ENCODE data around the gene PAN3. TPM values are rescaled to one million over a fixed set of nuclear protein-coding genes. Genes with fewer than 3 reads are reported as not detected.
A peak's percentile ranks its signal among the peaks of the same experiment; 100 is the strongest.

The PAN3 gene, protein sequence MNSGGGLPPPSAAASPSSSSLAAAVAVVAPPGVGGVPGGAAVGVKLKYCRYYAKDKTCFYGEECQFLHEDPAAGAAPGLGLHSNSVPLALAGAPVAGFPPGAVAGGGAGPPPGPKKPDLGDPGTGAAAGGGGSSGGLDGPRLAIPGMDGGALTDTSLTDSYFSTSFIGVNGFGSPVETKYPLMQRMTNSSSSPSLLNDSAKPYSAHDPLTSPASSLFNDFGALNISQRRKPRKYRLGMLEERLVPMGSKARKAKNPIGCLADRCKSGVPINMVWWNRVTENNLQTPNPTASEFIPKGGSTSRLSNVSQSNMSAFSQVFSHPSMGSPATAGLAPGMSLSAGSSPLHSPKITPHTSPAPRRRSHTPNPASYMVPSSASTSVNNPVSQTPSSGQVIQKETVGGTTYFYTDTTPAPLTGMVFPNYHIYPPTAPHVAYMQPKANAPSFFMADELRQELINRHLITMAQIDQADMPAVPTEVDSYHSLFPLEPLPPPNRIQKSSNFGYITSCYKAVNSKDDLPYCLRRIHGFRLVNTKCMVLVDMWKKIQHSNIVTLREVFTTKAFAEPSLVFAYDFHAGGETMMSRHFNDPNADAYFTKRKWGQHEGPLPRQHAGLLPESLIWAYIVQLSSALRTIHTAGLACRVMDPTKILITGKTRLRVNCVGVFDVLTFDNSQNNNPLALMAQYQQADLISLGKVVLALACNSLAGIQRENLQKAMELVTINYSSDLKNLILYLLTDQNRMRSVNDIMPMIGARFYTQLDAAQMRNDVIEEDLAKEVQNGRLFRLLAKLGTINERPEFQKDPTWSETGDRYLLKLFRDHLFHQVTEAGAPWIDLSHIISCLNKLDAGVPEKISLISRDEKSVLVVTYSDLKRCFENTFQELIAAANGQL
- 11.8 and 12.5 TPM in 2 replicates for total RNA-seq

DNA sequence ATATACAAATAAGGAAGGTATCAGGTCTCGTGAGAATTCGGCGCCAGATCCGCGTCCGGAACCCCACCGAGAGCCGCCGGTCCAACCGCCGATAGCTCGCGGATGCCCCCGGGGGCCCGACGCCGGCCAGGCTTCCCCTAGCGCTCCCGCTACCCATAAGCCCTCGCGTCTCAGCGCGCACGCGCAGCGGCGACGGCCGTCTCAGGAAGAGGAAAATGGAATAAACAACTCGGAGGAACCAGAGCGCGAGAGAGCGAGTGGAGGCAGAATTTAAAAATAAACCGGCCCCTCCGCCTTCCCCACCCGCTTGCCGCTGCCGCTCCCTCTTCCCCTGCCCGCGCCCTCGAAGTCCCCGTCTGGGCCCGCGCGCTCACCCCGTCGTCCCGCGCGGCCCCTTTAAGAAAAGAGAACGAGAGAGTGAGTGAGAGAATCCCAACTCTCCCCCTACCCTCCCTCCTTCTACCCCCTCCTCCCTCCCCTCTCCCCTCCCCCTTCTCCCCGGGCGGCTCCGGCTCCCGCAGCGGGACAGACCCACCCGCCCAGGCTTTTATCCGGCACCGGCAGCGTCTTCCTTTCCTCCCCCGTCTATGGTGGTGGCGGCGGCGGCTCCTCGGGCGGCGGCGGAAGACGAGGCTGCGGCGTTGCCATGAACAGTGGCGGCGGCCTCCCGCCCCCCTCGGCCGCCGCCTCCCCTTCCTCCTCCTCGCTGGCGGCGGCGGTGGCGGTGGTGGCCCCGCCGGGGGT, at the start of gene PAN3:
PAN3 (plus strand) TSS at position 534 of the 744 bp plus-strand sequence; CDS start at position 647, 113 bp downstream.
- Histone ChIP-seq H3K27me3 (ENCODE audit: control insufficient read depth, insufficient read depth, low read length) (no peaks in the 10 kb centered on the region), H3K36me3 (ENCODE audit: control insufficient read depth, insufficient read depth, low read length) (no peaks in the 10 kb centered on the region), H3K4me3 (ENCODE audit: low read depth, low read length) (peak within 1 kb of the TSS; percentile 84)
- TF ChIP-seq, protein P1, sequence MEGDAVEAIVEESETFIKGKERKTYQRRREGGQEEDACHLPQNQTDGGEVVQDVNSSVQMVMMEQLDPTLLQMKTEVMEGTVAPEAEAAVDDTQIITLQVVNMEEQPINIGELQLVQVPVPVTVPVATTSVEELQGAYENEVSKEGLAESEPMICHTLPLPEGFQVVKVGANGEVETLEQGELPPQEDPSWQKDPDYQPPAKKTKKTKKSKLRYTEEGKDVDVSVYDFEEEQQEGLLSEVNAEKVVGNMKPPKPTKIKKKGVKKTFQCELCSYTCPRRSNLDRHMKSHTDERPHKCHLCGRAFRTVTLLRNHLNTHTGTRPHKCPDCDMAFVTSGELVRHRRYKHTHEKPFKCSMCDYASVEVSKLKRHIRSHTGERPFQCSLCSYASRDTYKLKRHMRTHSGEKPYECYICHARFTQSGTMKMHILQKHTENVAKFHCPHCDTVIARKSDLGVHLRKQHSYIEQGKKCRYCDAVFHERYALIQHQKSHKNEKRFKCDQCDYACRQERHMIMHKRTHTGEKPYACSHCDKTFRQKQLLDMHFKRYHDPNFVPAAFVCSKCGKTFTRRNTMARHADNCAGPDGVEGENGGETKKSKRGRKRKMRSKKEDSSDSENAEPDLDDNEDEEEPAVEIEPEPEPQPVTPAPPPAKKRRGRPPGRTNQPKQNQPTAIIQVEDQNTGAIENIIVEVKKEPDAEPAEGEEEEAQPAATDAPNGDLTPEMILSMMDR (IDR thresholded peaks at IDR 0.05; ENCODE audit: insufficient read depth, low read length, severe bottlenecking) = no peak
- DNase-seq (ENCODE audit: low read depth) (peak; percentile 75), FAIRE-seq (no peak)

DNA sequence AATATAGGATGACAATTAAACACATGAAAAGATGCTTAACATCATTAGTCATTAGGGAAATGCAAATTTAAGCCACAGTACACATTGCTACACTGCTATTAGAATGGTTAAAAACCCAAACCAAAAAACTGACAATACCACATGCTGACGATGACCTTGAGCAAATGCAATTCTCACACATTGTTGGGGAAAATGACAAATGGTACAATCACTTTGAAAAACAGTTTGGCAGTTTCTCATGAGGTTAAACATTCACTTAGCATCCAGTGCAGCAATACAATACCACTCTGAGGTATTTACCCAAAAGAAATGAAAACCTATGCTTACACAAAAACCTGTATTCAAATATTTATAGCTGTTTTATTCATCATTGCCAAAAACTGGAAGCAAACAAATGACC, 49.3 kb upstream of the PAN3 start:
- DNase-seq (ENCODE audit: low read depth) (no peak), FAIRE-seq (no peak)
- H3K27me3 ChIP-seq (ENCODE audit: control insufficient read depth, insufficient read depth, low read length) = no peaks in the 10 kb centered on the region
- H3K36me3 ChIP-seq (ENCODE audit: control insufficient read depth, insufficient read depth, low read length) = no peaks in the 10 kb centered on the region
- H3K4me3 ChIP-seq (ENCODE audit: low read depth, low read length) = no peak overlapping the region
- TF ChIP-seq, protein P1 (IDR thresholded peaks at IDR 0.05; ENCODE audit: insufficient read depth, low read length, severe bottlenecking) = no peak

DNA sequence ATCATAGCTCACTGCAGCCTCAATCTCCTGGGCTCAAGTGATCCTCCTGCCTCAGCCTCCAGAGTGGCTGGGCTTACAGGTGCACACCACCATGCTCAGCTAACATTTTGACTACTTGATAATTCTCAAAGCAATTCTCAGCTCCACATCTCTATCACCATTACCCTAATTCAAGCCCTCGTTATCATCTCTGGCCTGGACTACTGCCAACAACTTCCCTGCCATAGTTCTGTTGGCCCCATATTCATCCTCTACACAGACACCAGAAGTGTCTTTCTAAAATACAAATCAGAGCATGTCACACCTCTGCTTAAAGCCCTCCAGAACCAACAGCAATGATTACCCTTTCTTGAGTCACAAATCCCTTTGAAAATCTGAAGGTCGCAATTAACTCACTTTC, 45.9 kb upstream of the PAN3 start:
- TF ChIP-seq, protein P1 (IDR thresholded peaks at IDR 0.05; ENCODE audit: insufficient read depth, low read length, severe bottlenecking) = no peak
- no peaks in the 10 kb centered on the region for H3K36me3 ChIP-seq (ENCODE audit: control insufficient read depth, insufficient read depth, low read length)
- H3K27me3 ChIP-seq (ENCODE audit: control insufficient read depth, insufficient read depth, low read length) = no peaks in the 10 kb centered on the region
- no peak overlapping the region for H3K4me3 ChIP-seq (ENCODE audit: low read depth, low read length)
- no peak for DNase-seq (ENCODE audit: low read depth)
- FAIRE-seq = no peak

DNA sequence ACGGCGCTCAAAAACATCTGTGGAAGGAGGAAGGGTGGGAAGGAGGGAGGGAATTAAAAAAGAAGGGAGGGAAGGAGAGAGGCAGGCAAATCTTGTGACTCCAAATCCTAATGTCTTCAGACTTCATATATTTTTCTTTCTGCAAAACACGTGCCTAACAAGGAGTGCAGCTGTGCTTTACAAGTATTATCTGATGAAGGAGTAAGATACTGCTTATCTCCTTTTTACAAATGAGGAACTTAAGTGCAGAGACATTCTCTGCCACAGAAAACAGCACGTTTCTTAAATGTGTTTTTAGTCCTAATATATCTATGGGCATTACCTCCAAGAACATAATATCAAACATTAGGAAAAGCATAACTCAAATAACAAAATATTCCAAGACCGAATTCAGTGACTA, 44.5 kb upstream of the PAN3 start:
- H3K4me3 ChIP-seq (ENCODE audit: low read depth, low read length) = no peak overlapping the region
- no peaks in the 10 kb centered on the region for H3K27me3 ChIP-seq (ENCODE audit: control insufficient read depth, insufficient read depth, low read length)
- no peaks in the 10 kb centered on the region for H3K36me3 ChIP-seq (ENCODE audit: control insufficient read depth, insufficient read depth, low read length)
- FAIRE-seq = no peak
- no peak for DNase-seq (ENCODE audit: low read depth)
- TF ChIP-seq, protein P1 (IDR thresholded peaks at IDR 0.05; ENCODE audit: insufficient read depth, low read length, severe bottlenecking) = no peak

DNA sequence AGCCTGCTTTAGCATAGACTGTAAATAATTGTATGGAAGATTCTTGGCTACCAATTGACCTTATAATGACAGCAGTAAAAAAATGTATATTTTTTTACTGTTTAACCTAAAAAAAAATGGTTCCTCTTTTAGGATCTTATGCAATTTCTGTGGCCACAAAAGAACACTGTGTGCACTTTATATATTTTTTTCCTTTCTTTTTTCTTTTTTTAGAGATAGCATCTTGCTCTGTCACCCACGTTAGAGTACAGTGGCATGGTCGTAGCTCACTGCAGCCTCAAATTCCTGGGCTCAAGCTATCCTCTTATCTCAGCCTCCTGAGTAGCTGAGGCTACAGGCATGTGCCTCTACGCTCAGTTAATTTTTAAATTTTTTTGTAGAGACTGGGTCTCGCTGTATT, 44.0 kb upstream of the PAN3 start:
- H3K27me3 ChIP-seq (ENCODE audit: control insufficient read depth, insufficient read depth, low read length) = peaks cover under 1% of the 10 kb centered on the region
- no peak overlapping the region for H3K4me3 ChIP-seq (ENCODE audit: low read depth, low read length)
- DNase-seq (ENCODE audit: low read depth) (no peak), FAIRE-seq (no peak)
- H3K36me3 ChIP-seq (ENCODE audit: control insufficient read depth, insufficient read depth, low read length) = no peaks in the 10 kb centered on the region
- TF ChIP-seq, protein P1 (IDR thresholded peaks at IDR 0.05; ENCODE audit: insufficient read depth, low read length, severe bottlenecking) = no peak
